HCT116 (cell line): Measurements from ENCODE around the gene S100A12. TPM values are rescaled to one million over a fixed set of nuclear protein-coding genes. Genes with fewer than 3 reads are reported as not detected.

Experiments used
- ATAC-seq: fragments of 200-7000 bp; cut with Tn5 transposase; 2 replicates; pipeline ENCODE4 v1.9.1; 2020; ENCODE audit warnings: mild to moderate bottlenecking, moderate library complexity
- BruUV-seq: library from RNA; stranded (reverse); fragments of 400-500 nt; replicated peaks from 2 replicates; lab custom pipeline; 2021; lab: Mats Ljungman, UMichigan
- CTCF ChIA-PET: fragments of 300-600 bp; sonication (Branson Sonifier 250); formaldehyde crosslinking; loops from one replicate; lab custom pipeline; 2021; ENCODE audit warnings: antibody characterized with exemption; lab: Charles Lee
- POLR2A ChIA-PET: fragments of 300-600, 350-600 bp; sonication (Branson Sonifier 250); formaldehyde crosslinking; loops from one replicate; lab custom pipeline; 2021; ENCODE audit warnings: antibody characterized with exemption; lab: Charles Lee
- RAD21 ChIA-PET, 2 experiments: fragments of 300-600 bp; sonication (Branson Sonifier 250); formaldehyde crosslinking; loops; one replicate each; lab custom pipeline; 2023; ENCODE audit warnings: low total read pairs in 2 of 2; ENCODE audit not compliant: uncharacterized antibody in 2 of 2, unreplicated experiment in 2 of 2, low non-redundant PET in 1 of 2; lab: Charles Lee
- DNase-seq: peaks from one replicate; pipeline ENCODE4 v3.0.0-alpha.2; 2010; ENCODE audit warnings: low read depth, low spot score
- H2AFZ ChIP-seq: fragments of 200-600 bp; shearing (Covaris generic), sonication (generic); 2 replicates; pipeline ENCODE4 v1.6.1; 2017; ENCODE audit warnings: low read depth, mixed run types, mixed read lengths, antibody characterized with exemption, low read length; ENCODE audit not compliant: poor library complexity, severe bottlenecking
- H3K27ac ChIP-seq: 2 replicates; pipeline ENCODE4 v1.5.1; 2012; ENCODE audit warnings: low read depth, low read length
- H3K27me3 ChIP-seq: fragments of 200-600 bp; sonication (generic); 2 replicates; pipeline ENCODE4 v1.6.1; 2016; ENCODE audit warnings: mixed run types, low read length, mixed read lengths; ENCODE audit not compliant: insufficient read depth
- H3K36me3 ChIP-seq, 2 experiments: fragments of 200-500 bp in 1 of 2; fragments of 200-600 bp in 1 of 2; sonication (Bioruptor generic) in 1 of 2; sonication (generic) in 1 of 2; 2 replicates each; pipeline versions ENCODE4 v1.5.1 to v1.6.1; 2014 to 2016; ENCODE audit warnings: low read length in 2 of 2, inconsistent platforms in 1 of 2, mixed read lengths in 1 of 2, mixed run types in 1 of 2; ENCODE audit not compliant: insufficient read depth in 2 of 2, control insufficient read depth in 1 of 2
- H3K4me1 ChIP-seq, 2 experiments: fragments of 200-600 bp in 1 of 2; sonication (generic) in 1 of 2; 2 replicates each; pipeline versions ENCODE4 v1.5.1 to v1.6.1; 2012 to 2017; ENCODE audit warnings: low read length in 2 of 2, inconsistent platforms in 1 of 2, mild to moderate bottlenecking in 1 of 2, mixed read lengths in 1 of 2, mixed run types in 1 of 2, moderate library complexity in 1 of 2; ENCODE audit not compliant: insufficient read depth in 2 of 2, control insufficient read depth in 1 of 2
- H3K4me2 ChIP-seq: fragments of 200-600 bp; sonication (generic); 2 replicates; pipeline ENCODE4 v1.6.1; 2017; ENCODE audit warnings: mixed run types, low read length, mixed read lengths
- H3K4me3 ChIP-seq, 2 experiments: fragments of 200-600 bp in 1 of 2; sonication (generic) in 1 of 2; replicated peaks in 1 of 2; 2 replicates each; pipeline ENCODE4 v1.5.1; 2011 to 2016; ENCODE audit warnings: low read length in 2 of 2, control low read depth in 1 of 2, low read depth in 1 of 2, mild to moderate bottlenecking in 1 of 2, mixed read lengths in 1 of 2, mixed run types in 1 of 2
- H3K79me2 ChIP-seq: fragments of 200-600 bp; sonication (generic); 2 replicates; pipeline ENCODE4 v1.6.1; 2017; ENCODE audit warnings: mild to moderate bottlenecking, mixed run types, low read length, moderate library complexity, mixed read lengths; ENCODE audit not compliant: insufficient read depth
- H3K9ac ChIP-seq: fragments of 200-600 bp; sonication (generic); 2 replicates; pipeline ENCODE4 v1.6.1; 2016; ENCODE audit warnings: low read length, mixed read lengths
- H3K9me2 ChIP-seq: fragments of 200-600 bp; sonication (generic), shearing (Covaris generic); 2 replicates; pipeline ENCODE4 v1.6.1; 2017; ENCODE audit warnings: mixed run types, mild to moderate bottlenecking, moderate library complexity; ENCODE audit not compliant: insufficient read depth
- H3K9me3 ChIP-seq, 2 experiments: fragments of 200-500 bp in 1 of 2; fragments of 200-600 bp in 1 of 2; sonication (Bioruptor generic) in 1 of 2; sonication (generic) in 1 of 2; 2 replicates each; pipeline ENCODE4 v1.6.1; 2014 to 2017; ENCODE audit warnings: low read length in 2 of 2, mixed read lengths in 2 of 2, inconsistent platforms in 1 of 2, low read depth in 1 of 2, mild to moderate bottlenecking in 1 of 2, mixed run types in 1 of 2, moderate library complexity in 1 of 2; ENCODE audit not compliant: control insufficient read depth in 1 of 2, insufficient read depth in 1 of 2
- H4K20me1 ChIP-seq: fragments of 200-600 bp; sonication (generic), shearing (Covaris generic); 2 replicates; pipeline ENCODE4 v1.6.1; 2017; ENCODE audit warnings: mixed run types, mild to moderate bottlenecking, moderate library complexity; ENCODE audit not compliant: insufficient read depth
- CBX3 ChIP-seq: IDR thresholded peaks from 2 replicates; pipeline ENCODE4 v1.6.1; 2012; ENCODE audit warnings: low read depth
- CEBPB ChIP-seq: IDR thresholded peaks from 2 replicates; pipeline ENCODE4 v1.6.1; 2012; ENCODE audit warnings: low read depth
- EZH2 ChIP-seq: fragments of 200-600 bp; sonication (generic); IDR thresholded peaks from 2 replicates; pipeline ENCODE4 v1.6.1; 2017; ENCODE audit warnings: antibody characterized with exemption, mixed run types
- FOSL1 ChIP-seq: IDR thresholded peaks from 2 replicates; pipeline ENCODE4 v1.6.1; 2012; ENCODE audit warnings: low read depth
- JUND ChIP-seq: IDR thresholded peaks from 2 replicates; pipeline ENCODE4 v1.6.1; 2012
- SIN3A ChIP-seq: IDR thresholded peaks from 2 replicates; pipeline ENCODE4 v1.6.1; 2012; ENCODE audit warnings: low read depth
- SP1 ChIP-seq: IDR thresholded peaks from 2 replicates; pipeline ENCODE4 v1.6.1; 2012; ENCODE audit warnings: low read depth
- SRF ChIP-seq: IDR thresholded peaks from 2 replicates; pipeline ENCODE4 v1.6.1; 2012; ENCODE audit warnings: low read depth
- intact Hi-C: fragments of 100-400 bp; cut with micrococcal nuclease; formaldehyde crosslinking; loops from 2 replicates; pipeline ENCODE4 v1.10.0; 2022
- total RNA-seq: library from RNA; stranded (reverse); gene quantifications from one replicate; pipeline ENCODE4 v1.2.1, GENCODE V29; 2021; ENCODE audit not compliant: unreplicated experiment
- TF ChIP-seq, protein P1 (sequence below): IDR thresholded peaks from 2 replicates; pipeline ENCODE4 v1.6.1; 2012
- TF ChIP-seq, protein P2 (sequence below), 3 experiments: fragments of 200-600 bp in 1 of 3; sonication (generic) in 1 of 3; IDR thresholded peaks in 2 of 3; conservative IDR thresholded peaks in 1 of 3; 2 replicates each; pipeline ENCODE4 v1.5.1; 2012 to 2017; ENCODE audit warnings: low read depth in 2 of 3, low read length in 2 of 3, antibody characterized with exemption in 1 of 3, borderline replicate concordance in 1 of 3, control low read depth in 1 of 3, mild to moderate bottlenecking in 1 of 3, mixed read lengths in 1 of 3, mixed run types in 1 of 3, moderate library complexity in 1 of 3; ENCODE audit not compliant: insufficient read depth in 1 of 3

The S100A12 gene
- total RNA-seq, 1 experiment from 2014 or later: not detected

GRCh38 chr1:153404086-153404635 lies 28.7 kb upstream of the S100A12 start:
- no peaks in the 10 kb centered on the region for H3K4me1 ChIP-seq
- no peak overlapping the region for H3K9ac ChIP-seq
- ChIA-PET RAD21 (no interaction called here), CTCF (no interaction called here), POLR2A (no interaction called here)
- intact Hi-C loops: loop anchor here (2.0 to 5.0 kb wide), 2 partner anchors 51 to 93 kb away; no protein-coding TSS in a partner anchor
- no peaks in the 10 kb centered on the region for H3K79me2 ChIP-seq
- no peak overlapping the region for H3K4me2 ChIP-seq
- H3K36me3 ChIP-seq: no peaks in the 10 kb centered on the region
- H4K20me1 ChIP-seq: no peaks in the 10 kb centered on the region
- H3K27me3 ChIP-seq: peaks cover 57% of the 10 kb centered on the region
- no TSS peak for BruUV-seq
- no peaks in the 10 kb centered on the region for H3K9me2 ChIP-seq
- H3K9me3 ChIP-seq: no peaks in the 10 kb centered on the region
- ATAC-seq (no peak), DNase-seq (no peak)
- H2AFZ ChIP-seq: no peak overlapping the region
- TF ChIP-seq FOSL1: no peak
- TF ChIP-seq EZH2: no peak
- no peak for TF ChIP-seq SRF
- TF ChIP-seq, protein P1, sequence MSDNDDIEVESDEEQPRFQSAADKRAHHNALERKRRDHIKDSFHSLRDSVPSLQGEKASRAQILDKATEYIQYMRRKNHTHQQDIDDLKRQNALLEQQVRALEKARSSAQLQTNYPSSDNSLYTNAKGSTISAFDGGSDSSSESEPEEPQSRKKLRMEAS: no peak
- no peak for TF ChIP-seq SP1
- no peak for TF ChIP-seq JUND
- no peak overlapping the region for H3K27ac ChIP-seq
- H3K4me3 ChIP-seq: no peak overlapping the region

- POLR2A ChIA-PET: no interaction called here
- BruUV-seq: no TSS peak
These were observed 28.1 kb upstream of the S100A12 start for GRCh38 chr1:153403421-153404085.

More at GRCh38 chr1:153403421-153404085, 28.1 kb upstream of the S100A12 start:
- H3K9me3 ChIP-seq: no peaks in the 10 kb centered on the region
- no peaks in the 10 kb centered on the region for H3K4me1 ChIP-seq
- CTCF ChIA-PET: no interaction called here
- H3K4me2 ChIP-seq: no peak overlapping the region
- H3K9ac ChIP-seq: no peak overlapping the region
- no peak overlapping the region for H2AFZ ChIP-seq
- intact Hi-C loops: loop anchor here (2.0 to 5.0 kb wide), 2 partner anchors 51 to 94 kb away; no protein-coding TSS in a partner anchor
- H3K36me3 ChIP-seq: no peaks in the 10 kb centered on the region
- peaks cover 55% of the 10 kb centered on the region for H3K27me3 ChIP-seq
- no peak overlapping the region for H3K4me3 ChIP-seq
- TF ChIP-seq SIN3A (no peak), SRF (no peak), CEBPB (no peak), CBX3 (no peak), SP1 (no peak)
- TF ChIP-seq, protein P2, sequence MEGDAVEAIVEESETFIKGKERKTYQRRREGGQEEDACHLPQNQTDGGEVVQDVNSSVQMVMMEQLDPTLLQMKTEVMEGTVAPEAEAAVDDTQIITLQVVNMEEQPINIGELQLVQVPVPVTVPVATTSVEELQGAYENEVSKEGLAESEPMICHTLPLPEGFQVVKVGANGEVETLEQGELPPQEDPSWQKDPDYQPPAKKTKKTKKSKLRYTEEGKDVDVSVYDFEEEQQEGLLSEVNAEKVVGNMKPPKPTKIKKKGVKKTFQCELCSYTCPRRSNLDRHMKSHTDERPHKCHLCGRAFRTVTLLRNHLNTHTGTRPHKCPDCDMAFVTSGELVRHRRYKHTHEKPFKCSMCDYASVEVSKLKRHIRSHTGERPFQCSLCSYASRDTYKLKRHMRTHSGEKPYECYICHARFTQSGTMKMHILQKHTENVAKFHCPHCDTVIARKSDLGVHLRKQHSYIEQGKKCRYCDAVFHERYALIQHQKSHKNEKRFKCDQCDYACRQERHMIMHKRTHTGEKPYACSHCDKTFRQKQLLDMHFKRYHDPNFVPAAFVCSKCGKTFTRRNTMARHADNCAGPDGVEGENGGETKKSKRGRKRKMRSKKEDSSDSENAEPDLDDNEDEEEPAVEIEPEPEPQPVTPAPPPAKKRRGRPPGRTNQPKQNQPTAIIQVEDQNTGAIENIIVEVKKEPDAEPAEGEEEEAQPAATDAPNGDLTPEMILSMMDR (IDR thresholded peaks at IDR 0.05 in 2 of 3, conservative IDR thresholded peaks at IDR 0.05 in 1 of 3; ENCODE audit: borderline replicate concordance in 1 of 3, insufficient read depth in 1 of 3, low read depth in 2 of 3, low read length in 2 of 3): no peak
- no peaks in the 10 kb centered on the region for H4K20me1 ChIP-seq
- DNase-seq (no peak), ATAC-seq (no peak)
- no peaks in the 10 kb centered on the region for H3K9me2 ChIP-seq
- no peak overlapping the region for H3K27ac ChIP-seq
- no peaks in the 10 kb centered on the region for H3K79me2 ChIP-seq
- RAD21 ChIA-PET: no interaction called here
